Thyroid gland (tissue), 4 donors: ENCODE data around the gene CD1B. TPM values are rescaled to one million over a fixed set of nuclear protein-coding genes. Genes with fewer than 3 reads are reported as not detected.
A peak's percentile ranks its signal among the peaks of the same experiment; 100 is the strongest.
"Not testable (repeated sequence)": the region's sequence is repeated elsewhere in the genome, so short reads cannot be mapped to it uniquely, and the experiment has no call there.

Experiments
- DNase-seq, 2 donors: peaks; one replicate each; pipeline ENCODE4 v3.0.0-alpha.2; 2019
- H3K27ac ChIP-seq, 3 donors: fragments of 200-600 bp; sonication (generic); 1 replicate in 2 of 3; 2 replicates in 1 of 3; pipeline ENCODE4 v1.5.1; 2016 to 2019; ENCODE audit warnings: mild to moderate bottlenecking in 1 of 3, moderate library complexity in 1 of 3
- H3K27me3 ChIP-seq: fragments of 200-600 bp; sonication (generic); one replicate; pipeline ENCODE4 v1.5.1; 2019
- H3K36me3 ChIP-seq, 2 donors: fragments of 200-600 bp; sonication (generic); one replicate each; pipeline ENCODE4 v1.5.1; 2016 to 2019
- H3K4me1 ChIP-seq, 2 donors: fragments of 200-600 bp; sonication (generic); one replicate each; pipeline ENCODE4 v1.5.1; 2017 to 2019
- H3K4me3 ChIP-seq, 3 donors: fragments of 200-600 bp; sonication (generic); replicated peaks in 1 of 3; 1 replicate in 2 of 3; 2 replicates in 1 of 3; pipeline ENCODE4 v1.5.1; 2016; ENCODE audit warnings: mild to moderate bottlenecking in 1 of 3
- H3K9me3 ChIP-seq: fragments of 200-600 bp; sonication (generic); one replicate; pipeline ENCODE4 v1.5.1; 2017
- POLR2A ChIP-seq, 2 donors: fragments of 450-650 bp; IDR thresholded peaks; one replicate each; pipeline ENCODE4 v1.6.1; 2017; ENCODE audit warnings: antibody characterized with exemption in 2 of 2, mild to moderate bottlenecking in 2 of 2, moderate library complexity in 1 of 2
- WGBS, 2 donors: methylation state at CpG; one replicate each; pipeline ENCODE4 v1.1.5; 2017; 5-methylcytosine and 5-hydroxymethylcytosine counted together
- intact Hi-C: fragments of 100-400 bp; cut with DNase I; formaldehyde crosslinking; loops from one replicate; pipeline ENCODE4 v1.15.1; 2023
- total RNA-seq, 4 donors: library from RNA; depleted of rRNA; stranded (reverse); fragments of >200 nt; gene quantifications; one replicate each; pipeline ENCODE4 v1.2.3, GENCODE V29; 2016
- TF ChIP-seq, protein P1 (sequence below), 6 experiments: fragments of 200-600 bp in 3 of 6; fragments of 450-650 bp in 3 of 6; sonication (generic) in 3 of 6; IDR thresholded peaks; one replicate each; pipeline ENCODE4 v1.5.1; 2016 to 2019; ENCODE audit warnings: antibody characterized with exemption in 6 of 6, mild to moderate bottlenecking in 2 of 6, inconsistent platforms in 1 of 6, moderate library complexity in 1 of 6

CD1B gene
- total RNA-seq, 4 donors from 2014 or later = 0.22 TPM; not detected in 3

GRCh38 chr1:158286487-158286886 is 44.8 kb downstream of the CD1B start:
- TF ChIP-seq, protein P1, sequence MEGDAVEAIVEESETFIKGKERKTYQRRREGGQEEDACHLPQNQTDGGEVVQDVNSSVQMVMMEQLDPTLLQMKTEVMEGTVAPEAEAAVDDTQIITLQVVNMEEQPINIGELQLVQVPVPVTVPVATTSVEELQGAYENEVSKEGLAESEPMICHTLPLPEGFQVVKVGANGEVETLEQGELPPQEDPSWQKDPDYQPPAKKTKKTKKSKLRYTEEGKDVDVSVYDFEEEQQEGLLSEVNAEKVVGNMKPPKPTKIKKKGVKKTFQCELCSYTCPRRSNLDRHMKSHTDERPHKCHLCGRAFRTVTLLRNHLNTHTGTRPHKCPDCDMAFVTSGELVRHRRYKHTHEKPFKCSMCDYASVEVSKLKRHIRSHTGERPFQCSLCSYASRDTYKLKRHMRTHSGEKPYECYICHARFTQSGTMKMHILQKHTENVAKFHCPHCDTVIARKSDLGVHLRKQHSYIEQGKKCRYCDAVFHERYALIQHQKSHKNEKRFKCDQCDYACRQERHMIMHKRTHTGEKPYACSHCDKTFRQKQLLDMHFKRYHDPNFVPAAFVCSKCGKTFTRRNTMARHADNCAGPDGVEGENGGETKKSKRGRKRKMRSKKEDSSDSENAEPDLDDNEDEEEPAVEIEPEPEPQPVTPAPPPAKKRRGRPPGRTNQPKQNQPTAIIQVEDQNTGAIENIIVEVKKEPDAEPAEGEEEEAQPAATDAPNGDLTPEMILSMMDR (IDR thresholded peaks at IDR 0.05) = no peak
- TF ChIP-seq POLR2A (IDR thresholded peaks at IDR 0.05) = no peak
- no peak overlapping the region for H3K4me3 ChIP-seq
- no peaks in the 10 kb centered on the region for H3K27me3 ChIP-seq
- no peak overlapping the region for H3K27ac ChIP-seq
- DNase-seq = no peak
- 80% methylated on average over 4 of the region's 4 CpGs for WGBS, 2 donors
- H3K9me3 ChIP-seq = no peaks in the 10 kb centered on the region
- H3K36me3 ChIP-seq = no peaks in the 10 kb centered on the region
- H3K4me1 ChIP-seq = no peaks in the 10 kb centered on the region
- intact Hi-C loops = no loop called here

GRCh38 chr1:158285756-158286241 is 45.5 kb downstream of the CD1B start:
- no peaks in the 10 kb centered on the region for H3K36me3 ChIP-seq
- no peaks in the 10 kb centered on the region for H3K9me3 ChIP-seq
- WGBS, 2 donors = 46 to 60% methylated on average over 7 of the region's 7 CpGs
- DNase-seq = peak in 1 of 2 donors; percentile 6
- no peak overlapping the region for H3K27ac ChIP-seq
- no peak overlapping the region for H3K4me3 ChIP-seq
- H3K27me3 ChIP-seq = no peaks in the 10 kb centered on the region
- no peaks in the 10 kb centered on the region for H3K4me1 ChIP-seq
- TF ChIP-seq, protein P1 (IDR thresholded peaks at IDR 0.05) = no peak
- intact Hi-C loops = no loop called here

GRCh38 chr1:158283965-158284364 is 47.4 kb downstream of the CD1B start:
- intact Hi-C loops = no loop called here
- 62 to 67% methylated on average over 2 of the region's 2 CpGs for whole genome bisulfite sequencing, 2 donors
- no peaks in the 10 kb centered on the region for H3K9me3 ChIP-seq
- H3K4me1 ChIP-seq = no peaks in the 10 kb centered on the region
- DNase-seq = no peak
- H3K27me3 ChIP-seq = no peaks in the 10 kb centered on the region
- no peak overlapping the region for H3K4me3 ChIP-seq
- no peak for TF ChIP-seq POLR2A (IDR thresholded peaks at IDR 0.05)
- TF ChIP-seq, protein P1 (IDR thresholded peaks at IDR 0.05) = no peak
- H3K36me3 ChIP-seq = no peaks in the 10 kb centered on the region
- H3K27ac ChIP-seq = no peak overlapping the region

GRCh38 chr1:158282421-158282820 is 48.9 kb downstream of the CD1B start:
- H3K27me3 ChIP-seq, H3K9me3 ChIP-seq, intact Hi-C loops, H3K4me3 ChIP-seq, H3K36me3 ChIP-seq, H3K4me1 ChIP-seq, H3K27ac ChIP-seq, DNase-seq: not testable (repeated sequence)
- 69 to 78% methylated on average over 2 of the region's 2 CpGs for WGBS, 2 donors

Other genes starting within 250 kb of the CD1B start
- 1 to 10 TPM in 3 of 4 donors, under 1 TPM in 1; 0.45 to 2.8 (median 1.7) TPM for gene CD1D, start 150.6 kb downstream of the CD1B start, total RNA-seq
- gene CD1A, start 77.1 kb downstream of the CD1B start, total RNA-seq = not detected
- gene CD1C, start 41.6 kb downstream of the CD1B start, total RNA-seq = not detected
- gene CD1E, start 22.4 kb upstream of the CD1B start, total RNA-seq = under 1 TPM in 1 of 4 donors, not detected in 3; 0.92 TPM
- gene OR10T2, start 67.9 kb upstream of the CD1B start, total RNA-seq = not detected
- not detected for gene OR10K2, start 94.7 kb upstream of the CD1B start, total RNA-seq
- not detected for gene OR10K1, start 130.3 kb upstream of the CD1B start, total RNA-seq
- gene OR10R2, start 140.7 kb upstream of the CD1B start, total RNA-seq = not detected
- gene OR6Y1, start 222.9 kb upstream of the CD1B start, total RNA-seq = not detected
- not detected for gene OR6P1, start 239.0 kb upstream of the CD1B start, total RNA-seq
- gene OR10X1, start 248.4 kb upstream of the CD1B start, total RNA-seq = not detected